LNCaP clone FGC (cell line): ENCODE results near the gene TBC1D8B.
"Not testable (repeated sequence)": the region's sequence is repeated elsewhere in the genome, so short reads cannot be mapped to it uniquely, and the experiment has no call there.

Experiments
- DNase-seq: peaks from one replicate; pipeline ENCODE4 v3.0.0-alpha.2; 2011; ENCODE audit warnings: low read depth
- H3K4me3 ChIP-seq: 2 replicates; pipeline ENCODE4 v1.5.1; 2011; ENCODE audit warnings: mild to moderate bottlenecking, low read depth, low read length, control low read depth
- CTCF ChIP-seq: IDR thresholded peaks from 2 replicates; pipeline ENCODE4 v1.5.1; 2012; ENCODE audit warnings: mild to moderate bottlenecking; ENCODE audit not compliant: control insufficient read depth, insufficient read depth; ENCODE audit errors: extremely low read depth

TBC1D8B gene

GRCh38 chrX:106802388-106803275, at the start of gene TBC1D8B:
Gene TBC1D8B (plus strand): TSS chrX:106802673. CDS start chrX:106802854, 181 bp downstream.
- DNase-seq, result peak; percentile 90
- TF ChIP-seq CTCF, result no peak
- peak within 1 kb of the TSS; percentile 75 for H3K4me3 ChIP-seq

GRCh38 chrX:106769288-106769687, 33.2 kb upstream of the TBC1D8B start:
- H3K4me3 ChIP-seq, DNase-seq: not testable (repeated sequence)

- H3K4me3 ChIP-seq, result no peak overlapping the region
- no peak for TF ChIP-seq CTCF
- no peak for DNase-seq
Measured at GRCh38 chrX:106774981-106775380, 27.5 kb upstream of the TBC1D8B start.

DNA sequence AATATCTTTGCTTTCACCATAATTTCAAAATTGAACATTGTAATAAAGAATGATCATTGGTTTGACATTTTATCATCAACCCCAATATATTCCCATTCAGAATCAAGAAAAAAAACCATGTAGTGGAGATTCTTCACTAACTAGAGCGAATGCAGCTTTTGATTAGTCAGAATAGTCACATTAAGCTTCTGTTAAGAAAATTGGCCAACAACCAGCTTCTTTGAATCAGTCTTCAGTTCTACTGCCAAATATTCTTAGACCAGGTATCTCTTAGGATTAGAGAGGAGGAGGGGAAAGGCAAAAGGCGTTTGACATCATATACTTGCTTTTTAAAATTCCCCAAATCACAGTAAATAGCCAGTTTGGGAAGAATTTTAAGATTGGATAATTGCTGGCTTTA, 22.2 kb upstream of the TBC1D8B start:
- TF ChIP-seq CTCF, result no peak
- no peak overlapping the region for H3K4me3 ChIP-seq
- no peak for DNase-seq

DNA sequence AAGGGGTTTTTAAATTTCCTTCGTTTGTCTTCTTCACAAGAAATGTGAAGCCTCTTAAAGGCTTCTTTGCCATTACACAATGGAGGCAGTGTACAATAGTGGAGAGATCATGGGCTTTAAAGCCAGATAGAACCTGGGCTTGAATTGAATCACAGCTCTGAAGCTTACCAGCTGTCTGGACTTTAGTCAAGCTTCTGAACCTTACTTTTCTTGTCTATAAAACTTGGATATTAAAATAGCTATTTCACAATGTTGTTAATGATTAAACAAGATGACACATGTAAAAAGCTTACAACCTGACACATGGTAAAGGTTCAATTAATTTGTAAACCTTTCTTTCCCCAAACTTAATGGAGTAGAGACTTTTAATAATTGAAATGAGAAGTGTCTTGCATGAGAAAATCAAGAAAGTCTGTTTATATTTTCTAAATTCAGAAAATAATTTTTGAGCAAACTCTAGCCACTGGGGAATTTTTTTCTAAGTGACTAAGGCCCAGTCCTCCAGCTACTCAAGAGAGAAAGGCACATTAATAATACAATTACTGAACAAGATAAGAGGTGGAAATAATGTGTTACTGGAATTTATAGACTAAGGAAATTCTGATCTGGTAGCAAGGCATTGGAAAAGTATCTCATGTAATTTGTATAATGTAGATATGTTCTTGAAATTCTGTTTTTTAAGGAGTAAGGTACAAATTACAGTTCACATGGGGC, 21.7 kb upstream of the TBC1D8B start:
- H3K4me3 ChIP-seq, result no peak overlapping the region
- DNase-seq, result no peak
- no peak for TF ChIP-seq CTCF

GRCh38 chrX:106783716-106784115, 18.8 kb upstream of the TBC1D8B start:
- H3K4me3 ChIP-seq, result no peak overlapping the region
- no peak for DNase-seq
- no peak for TF ChIP-seq CTCF

- peak; percentile 37 for TF ChIP-seq CTCF
- no peak overlapping the region for H3K4me3 ChIP-seq
- no peak for DNase-seq
Measured at GRCh38 chrX:106791495-106791894, 11.0 kb upstream of the TBC1D8B start.
